K562 (cell line): ENCODE data around the gene FBXW2. TPM values are rescaled to one million over a fixed set of nuclear protein-coding genes. Genes with fewer than 3 reads are reported as not detected.

Experiments
- BRD9 ChIP-seq: fragments of 450-650 bp; IDR thresholded peaks from 2 replicates; pipeline ENCODE4 v1.6.1; 2018; ENCODE audit warnings: low read depth; ENCODE audit not compliant: partially characterized antibody
- CBFA2T3 ChIP-seq: fragments of 450-650 bp; IDR thresholded peaks from 2 replicates; pipeline ENCODE4 v1.6.1; 2017
- CBX1 ChIP-seq: sonication (generic); IDR thresholded peaks from 2 replicates; pipeline ENCODE4 v1.6.1; 2016; ENCODE audit warnings: antibody characterized with exemption, low read depth, mild to moderate bottlenecking
- HDAC1 ChIP-seq, 2 experiments: fragments of 450-650 bp; IDR thresholded peaks; 2 replicates each; pipeline ENCODE4 v1.6.1; 2016 to 2017; ENCODE audit warnings: inconsistent platforms in 1 of 2, mild to moderate bottlenecking in 1 of 2, moderate library complexity in 1 of 2
- HINFP ChIP-seq: fragments of 450-650 bp; conservative IDR thresholded peaks from 2 replicates; pipeline ENCODE4 v1.6.1; 2016; ENCODE audit warnings: missing genetic modification characterization, low read depth, mild to moderate bottlenecking, control low read depth, missing compliant biosample characterization
- KAT8 ChIP-seq: fragments of 450-650 bp; IDR thresholded peaks from 2 replicates; pipeline ENCODE4 v1.6.1; 2016; ENCODE audit warnings: low read depth, mild to moderate bottlenecking
- MGA ChIP-seq: fragments of 450-650 bp; IDR thresholded peaks from 2 replicates; pipeline ENCODE4 v1.6.1; 2016; ENCODE audit warnings: mild to moderate bottlenecking, moderate library complexity
- RBM14 ChIP-seq: fragments of 200-400 bp; formaldehyde crosslinking; IDR thresholded peaks from 2 replicates; pipeline ENCODE4 v1.6.1; 2018; ENCODE audit warnings: low read depth, mild to moderate bottlenecking, low read length, moderate library complexity, borderline replicate concordance; ENCODE audit not compliant: insufficient read depth
- RUNX1 ChIP-seq: sonication (generic); IDR thresholded peaks from 2 replicates; pipeline ENCODE4 v1.6.1; 2016; ENCODE audit warnings: antibody characterized with exemption, low read depth
- STAT5A ChIP-seq: IDR thresholded peaks from 2 replicates; pipeline ENCODE4 v1.6.1; 2012; ENCODE audit warnings: low read length, inconsistent platforms, borderline replicate concordance
- TBP ChIP-seq: optimal IDR thresholded peaks from 2 replicates; pipeline ENCODE3; 2011; ENCODE audit warnings: low read depth, low read length, improper control_type of control experiment
- ZNF263 ChIP-seq: sonication (generic); formaldehyde crosslinking; IDR thresholded peaks from 2 replicates; pipeline ENCODE4 v1.8.0; 2022; ENCODE audit warnings: mild to moderate bottlenecking, missing genetic modification reagents, borderline replicate concordance
- ZSCAN29 ChIP-seq: fragments of 450-650 bp; IDR thresholded peaks from 2 replicates; pipeline ENCODE4 v1.6.1; 2017
- polyA plus RNA-seq, 8 experiments: library from polyadenylated mRNA; depleted of rRNA in 4 of 8; stranded (reverse) in 5 of 8; unstranded in 3 of 8; fragments of >200 nt; fragmentation: Nextera tagmentation in 2 of 8; fragmentation: Illumina TruSeq in 1 of 8; extraction: Ambion mirVana in 2 of 8; extraction: Trizol in 1 of 8; gene quantifications; 2 replicates each; pipeline versions ENCODE4 v1.2.1 to v1.2.3, GENCODE V29; 2011 to 2014; ENCODE audit warnings: inconsistent platforms in 1 of 8, missing spikeins in 1 of 8
- total RNA-seq, 7 experiments: library from RNA; depleted of rRNA in 6 of 7; stranded (reverse); fragments of >200 nt in 6 of 7; fragmentation: Illumina TruSeq in 2 of 7; extraction: Trizol in 2 of 7; gene quantifications; 2 replicates each; pipeline versions ENCODE4 v1.2.1 to v1.2.3, GENCODE V29; 2011 to 2021; ENCODE audit warnings: low replicate concordance in 1 of 7
- TF ChIP-seq, protein P1 (sequence below): fragments of 250-450 bp; sonication (Bioruptor Pico); IDR thresholded peaks from 2 replicates; pipeline ENCODE4 v1.5.1; 2021; ENCODE audit warnings: mild to moderate bottlenecking

FBXW2 gene
- total and polyA plus RNA-seq, 9 of the 15 experiments (the other 6 are each of a cell fraction or from before 2014, with no cell fraction given) = 2.5 to 57.8 (median 28.1) TPM

- TF ChIP-seq ZNF263 (CRISPR knock-in tag) = no peak
- TF ChIP-seq, protein P1, sequence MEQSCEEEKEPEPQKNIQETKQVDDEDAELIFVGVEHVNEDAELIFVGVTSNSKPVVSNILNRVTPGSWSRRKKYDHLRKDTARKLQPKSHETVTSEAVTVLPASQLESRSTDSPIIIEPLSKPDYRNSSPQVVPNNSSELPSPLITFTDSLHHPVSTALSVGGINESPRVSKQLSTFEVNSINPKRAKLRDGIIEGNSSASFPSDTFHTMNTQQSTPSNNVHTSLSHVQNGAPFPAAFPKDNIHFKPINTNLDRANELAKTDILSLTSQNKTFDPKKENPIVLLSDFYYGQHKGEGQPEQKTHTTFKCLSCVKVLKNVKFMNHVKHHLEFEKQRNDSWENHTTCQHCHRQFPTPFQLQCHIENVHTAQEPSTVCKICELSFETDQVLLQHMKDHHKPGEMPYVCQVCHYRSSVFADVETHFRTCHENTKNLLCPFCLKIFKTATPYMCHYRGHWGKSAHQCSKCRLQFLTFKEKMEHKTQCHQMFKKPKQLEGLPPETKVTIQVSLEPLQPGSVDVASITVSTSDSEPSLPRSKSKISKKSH (CRISPR knock-in tag) = no peak
- TF ChIP-seq ZSCAN29 = peak; percentile 31; the same call in 1 of the 2 replicates
- peak; percentile 53 to 59; a peak in 2 of 4 replicates for TF ChIP-seq HDAC1 (IDR thresholded peaks at IDR 0.05)
- no peak for TF ChIP-seq STAT5A
- no peak for TF ChIP-seq TBP
- no peak for TF ChIP-seq RBM14
- TF ChIP-seq RUNX1 = no peak
- no peak for TF ChIP-seq MGA
- no peak for TF ChIP-seq HINFP (tag)
- TF ChIP-seq CBFA2T3 = 0 out of 2 replicates have a peak, but pooled peaks have one; percentile 6
- TF ChIP-seq BRD9 = no peak
- peak; percentile 98 for TF ChIP-seq CBX1
- TF ChIP-seq KAT8 = no peak
Observed at GRCh38 chr9:120714846-120715388, 78.3 kb downstream of the FBXW2 start (continued).
